ENCODE results near the gene BSDC1. TPM values are rescaled to one million over a fixed set of nuclear protein-coding genes. Genes with fewer than 3 reads are reported as not detected.

Gene BSDC1
- total RNA-seq, 1 experiment from 2014 or later, result 47.0 TPM

DNA sequence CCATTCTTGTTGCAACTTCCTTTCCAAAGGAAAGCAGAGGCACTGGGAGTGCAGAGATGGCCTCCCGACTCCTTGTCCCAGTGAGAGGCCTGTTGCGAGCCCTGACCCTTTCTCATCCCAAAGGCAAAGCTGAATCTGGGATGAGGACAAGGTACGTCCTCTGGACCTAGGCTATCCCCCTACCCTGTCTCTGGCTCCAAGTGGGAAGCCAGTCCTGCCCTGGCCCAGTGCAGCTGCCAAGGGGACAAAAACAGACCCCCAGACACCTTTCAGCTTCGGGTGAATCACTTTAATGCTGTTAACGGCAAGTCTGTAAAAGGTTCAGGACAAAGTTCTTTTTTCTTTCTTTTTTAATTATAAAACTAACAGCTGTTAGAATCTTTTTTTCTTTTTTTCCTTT, 29.4 kb downstream of the BSDC1 start:
- no peaks in the 10 kb centered on the region for H3K27me3 ChIP-seq (ENCODE audit: insufficient read depth, low read length)
- H3K9me3 ChIP-seq (ENCODE audit: control insufficient read depth in 1 of 2, insufficient read depth in 1 of 2, low read depth in 1 of 2, low read length in 2 of 2), result no peaks in the 10 kb centered on the region
- intact Hi-C loops (cut with micrococcal nuclease), result no loop called here
- no peak overlapping the region for H3K27ac ChIP-seq (ENCODE audit: low read depth, low read length)
- no peaks in the 10 kb centered on the region for H3K79me2 ChIP-seq (ENCODE audit: insufficient read depth, low read length)
- H3K4me1 ChIP-seq (ENCODE audit: control insufficient read depth in 1 of 2, insufficient read depth in 2 of 2, low read length in 2 of 2), result no peaks in the 10 kb centered on the region
- H4K20me1 ChIP-seq (ENCODE audit: insufficient read depth), result no peaks in the 10 kb centered on the region
- H3K4me3 ChIP-seq (replicated peaks in 1 of 2; ENCODE audit: low read depth in 1 of 2, low read length in 2 of 2), result no peak overlapping the region
- H3K36me3 ChIP-seq (ENCODE audit: control insufficient read depth in 1 of 2, insufficient read depth in 2 of 2, low read length in 2 of 2), result peaks cover 0 to 11% of the 10 kb centered on the region in 2 experiments; a peak in 2 of 4 replicates
- ChIA-PET RAD21 (ENCODE audit: low non-redundant PET in 1 of 2, low total read pairs in 2 of 2, uncharacterized antibody in 2 of 2, unreplicated experiment in 2 of 2) (no interaction called here), POLR2A (no interaction called here), CTCF (interaction anchor here (0.8 kb wide), 1 partner anchor 149 kb away, joined by 3 read pairs; no protein-coding TSS in a partner anchor)
- no peak overlapping the region for H2AFZ ChIP-seq (ENCODE audit: low read depth, low read length, poor library complexity, severe bottlenecking)
- ATAC-seq (no peak), DNase-seq (ENCODE audit: low read depth, low spot score) (no peak)
- no peak overlapping the region for H3K9ac ChIP-seq (ENCODE audit: low read length)
- no TSS peak for BruUV-seq (replicated peaks)
- no peaks in the 10 kb centered on the region for H3K9me2 ChIP-seq (ENCODE audit: insufficient read depth)
- no peak overlapping the region for H3K4me2 ChIP-seq (ENCODE audit: low read length)
- TF ChIP-seq, protein P1, sequence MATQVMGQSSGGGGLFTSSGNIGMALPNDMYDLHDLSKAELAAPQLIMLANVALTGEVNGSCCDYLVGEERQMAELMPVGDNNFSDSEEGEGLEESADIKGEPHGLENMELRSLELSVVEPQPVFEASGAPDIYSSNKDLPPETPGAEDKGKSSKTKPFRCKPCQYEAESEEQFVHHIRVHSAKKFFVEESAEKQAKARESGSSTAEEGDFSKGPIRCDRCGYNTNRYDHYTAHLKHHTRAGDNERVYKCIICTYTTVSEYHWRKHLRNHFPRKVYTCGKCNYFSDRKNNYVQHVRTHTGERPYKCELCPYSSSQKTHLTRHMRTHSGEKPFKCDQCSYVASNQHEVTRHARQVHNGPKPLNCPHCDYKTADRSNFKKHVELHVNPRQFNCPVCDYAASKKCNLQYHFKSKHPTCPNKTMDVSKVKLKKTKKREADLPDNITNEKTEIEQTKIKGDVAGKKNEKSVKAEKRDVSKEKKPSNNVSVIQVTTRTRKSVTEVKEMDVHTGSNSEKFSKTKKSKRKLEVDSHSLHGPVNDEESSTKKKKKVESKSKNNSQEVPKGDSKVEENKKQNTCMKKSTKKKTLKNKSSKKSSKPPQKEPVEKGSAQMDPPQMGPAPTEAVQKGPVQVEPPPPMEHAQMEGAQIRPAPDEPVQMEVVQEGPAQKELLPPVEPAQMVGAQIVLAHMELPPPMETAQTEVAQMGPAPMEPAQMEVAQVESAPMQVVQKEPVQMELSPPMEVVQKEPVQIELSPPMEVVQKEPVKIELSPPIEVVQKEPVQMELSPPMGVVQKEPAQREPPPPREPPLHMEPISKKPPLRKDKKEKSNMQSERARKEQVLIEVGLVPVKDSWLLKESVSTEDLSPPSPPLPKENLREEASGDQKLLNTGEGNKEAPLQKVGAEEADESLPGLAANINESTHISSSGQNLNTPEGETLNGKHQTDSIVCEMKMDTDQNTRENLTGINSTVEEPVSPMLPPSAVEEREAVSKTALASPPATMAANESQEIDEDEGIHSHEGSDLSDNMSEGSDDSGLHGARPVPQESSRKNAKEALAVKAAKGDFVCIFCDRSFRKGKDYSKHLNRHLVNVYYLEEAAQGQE (IDR thresholded peaks at IDR 0.05; ENCODE audit: low read depth), result no peak
- TF ChIP-seq EGR1 (IDR thresholded peaks at IDR 0.05; ENCODE audit: low read depth) (no peak), RAD21 (IDR thresholded peaks at IDR 0.05; ENCODE audit: low read depth) (no peak), SIN3A (IDR thresholded peaks at IDR 0.05; ENCODE audit: low read depth) (no peak), CBX3 (IDR thresholded peaks at IDR 0.05; ENCODE audit: low read depth) (no peak)

DNA sequence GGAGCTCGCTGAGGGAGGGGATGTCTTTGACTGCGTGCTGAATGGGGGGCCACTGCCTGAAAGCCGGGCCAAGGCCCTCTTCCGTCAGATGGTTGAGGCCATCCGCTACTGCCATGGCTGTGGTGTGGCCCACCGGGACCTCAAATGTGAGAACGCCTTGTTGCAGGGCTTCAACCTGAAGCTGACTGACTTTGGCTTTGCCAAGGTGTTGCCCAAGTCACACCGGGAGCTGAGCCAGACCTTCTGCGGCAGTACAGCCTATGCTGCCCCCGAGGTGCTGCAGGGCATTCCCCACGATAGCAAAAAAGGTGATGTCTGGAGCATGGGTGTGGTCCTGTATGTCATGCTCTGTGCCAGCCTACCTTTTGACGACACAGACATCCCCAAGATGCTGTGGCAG, 30.5 kb downstream of the BSDC1 start:
- no peak for DNase-seq (ENCODE audit: low read depth, low spot score)
- no peaks in the 10 kb centered on the region for H3K27me3 ChIP-seq (ENCODE audit: insufficient read depth, low read length)
- H2AFZ ChIP-seq (ENCODE audit: low read depth, low read length, poor library complexity, severe bottlenecking), result no peak overlapping the region
- CTCF ChIA-PET, result no interaction called here
- H3K79me2 ChIP-seq (ENCODE audit: insufficient read depth, low read length), result no peaks in the 10 kb centered on the region
- H3K36me3 ChIP-seq (ENCODE audit: control insufficient read depth in 1 of 2, insufficient read depth in 2 of 2, low read length in 2 of 2), result peaks cover 0 to 11% of the 10 kb centered on the region in 2 experiments; a peak in 2 of 4 replicates
- POLR2A ChIA-PET, result no interaction called here
- H3K9ac ChIP-seq (ENCODE audit: low read length), result no peak overlapping the region
- intact Hi-C loops (cut with micrococcal nuclease), result no loop called here
- H3K27ac ChIP-seq (ENCODE audit: low read depth, low read length), result no peak overlapping the region
- ATAC-seq, result no peak
- H3K4me3 ChIP-seq (replicated peaks in 1 of 2; ENCODE audit: low read depth in 1 of 2, low read length in 2 of 2), result no peak overlapping the region
- H4K20me1 ChIP-seq (ENCODE audit: insufficient read depth), result no peaks in the 10 kb centered on the region
- no peak overlapping the region for H3K4me2 ChIP-seq (ENCODE audit: low read length)
- H3K9me3 ChIP-seq (ENCODE audit: control insufficient read depth in 1 of 2, insufficient read depth in 1 of 2, low read depth in 1 of 2, low read length in 2 of 2), result no peaks in the 10 kb centered on the region
- BruUV-seq (replicated peaks), result no TSS peak
- RAD21 ChIA-PET (ENCODE audit: low non-redundant PET in 1 of 2, low total read pairs in 2 of 2, uncharacterized antibody in 2 of 2, unreplicated experiment in 2 of 2), result no interaction called here
- no peaks in the 10 kb centered on the region for H3K9me2 ChIP-seq (ENCODE audit: insufficient read depth)
- no peaks in the 10 kb centered on the region for H3K4me1 ChIP-seq (ENCODE audit: control insufficient read depth in 1 of 2, insufficient read depth in 2 of 2, low read length in 2 of 2)
- TF ChIP-seq SIN3A (IDR thresholded peaks at IDR 0.05; ENCODE audit: low read depth) (no peak), ZFX (IDR thresholded peaks at IDR 0.05) (no peak), CEBPB (IDR thresholded peaks at IDR 0.05; ENCODE audit: low read depth) (no peak), FOSL1 (IDR thresholded peaks at IDR 0.05; ENCODE audit: low read depth) (no peak), ZNF274 (IDR thresholded peaks at IDR 0.05; ENCODE audit: low read depth, low read length) (no peak), POLR2A (IDR thresholded peaks at IDR 0.05; ENCODE audit: borderline replicate concordance, extremely low read depth, insufficient read depth, insufficient read length) (no peak), EGR1 (IDR thresholded peaks at IDR 0.05; ENCODE audit: low read depth) (no peak)
- TF ChIP-seq, protein P2, sequence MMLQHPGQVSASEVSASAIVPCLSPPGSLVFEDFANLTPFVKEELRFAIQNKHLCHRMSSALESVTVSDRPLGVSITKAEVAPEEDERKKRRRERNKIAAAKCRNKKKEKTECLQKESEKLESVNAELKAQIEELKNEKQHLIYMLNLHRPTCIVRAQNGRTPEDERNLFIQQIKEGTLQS (IDR thresholded peaks at IDR 0.05), result no peak
- TF ChIP-seq, protein P3, sequence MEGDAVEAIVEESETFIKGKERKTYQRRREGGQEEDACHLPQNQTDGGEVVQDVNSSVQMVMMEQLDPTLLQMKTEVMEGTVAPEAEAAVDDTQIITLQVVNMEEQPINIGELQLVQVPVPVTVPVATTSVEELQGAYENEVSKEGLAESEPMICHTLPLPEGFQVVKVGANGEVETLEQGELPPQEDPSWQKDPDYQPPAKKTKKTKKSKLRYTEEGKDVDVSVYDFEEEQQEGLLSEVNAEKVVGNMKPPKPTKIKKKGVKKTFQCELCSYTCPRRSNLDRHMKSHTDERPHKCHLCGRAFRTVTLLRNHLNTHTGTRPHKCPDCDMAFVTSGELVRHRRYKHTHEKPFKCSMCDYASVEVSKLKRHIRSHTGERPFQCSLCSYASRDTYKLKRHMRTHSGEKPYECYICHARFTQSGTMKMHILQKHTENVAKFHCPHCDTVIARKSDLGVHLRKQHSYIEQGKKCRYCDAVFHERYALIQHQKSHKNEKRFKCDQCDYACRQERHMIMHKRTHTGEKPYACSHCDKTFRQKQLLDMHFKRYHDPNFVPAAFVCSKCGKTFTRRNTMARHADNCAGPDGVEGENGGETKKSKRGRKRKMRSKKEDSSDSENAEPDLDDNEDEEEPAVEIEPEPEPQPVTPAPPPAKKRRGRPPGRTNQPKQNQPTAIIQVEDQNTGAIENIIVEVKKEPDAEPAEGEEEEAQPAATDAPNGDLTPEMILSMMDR (IDR thresholded peaks at IDR 0.05 in 2 of 3, conservative IDR thresholded peaks at IDR 0.05 in 1 of 3; ENCODE audit: borderline replicate concordance in 1 of 3, insufficient read depth in 1 of 3, low read depth in 2 of 3, low read length in 2 of 3), result no peak
- TF ChIP-seq, protein P1 (IDR thresholded peaks at IDR 0.05; ENCODE audit: low read depth), result no peak

Data from HCT116 (cell line).